Measurements from ENCODE around the gene SLC1A4. TPM values are rescaled to one million over a fixed set of nuclear protein-coding genes. Genes with fewer than 3 reads are reported as not detected.

SLC1A4 gene
- total and polyA plus RNA-seq, 3 experiments from 2014 or later: 1.9 to 21.3 (median 21.2) TPM

DNA sequence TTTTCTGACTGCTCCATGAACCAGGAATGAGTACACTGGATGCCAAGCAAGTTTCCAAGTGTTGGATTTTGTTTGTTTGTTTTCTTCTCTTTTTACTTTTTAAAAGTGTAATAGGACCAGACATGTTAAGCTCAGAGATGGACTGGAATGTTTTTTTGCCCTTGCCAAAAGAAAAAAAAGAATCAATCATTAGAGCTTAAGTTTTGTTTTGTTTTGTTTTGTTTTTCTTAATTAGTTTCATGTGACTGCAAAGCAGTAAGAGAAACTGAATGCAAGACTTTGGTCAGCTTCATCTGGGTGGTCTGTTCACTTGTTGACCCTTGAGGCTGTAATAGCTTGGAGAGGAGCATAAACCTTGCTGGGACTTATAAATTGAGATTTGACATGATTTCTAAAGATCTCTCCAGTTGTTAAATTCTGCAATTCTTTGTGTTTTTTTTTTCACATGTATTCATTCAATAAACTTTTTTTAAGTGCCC lies 42.4 kb upstream of the SLC1A4 start:
- H3K27me3 Mint-ChIP-seq: peaks cover 0 to 4% of the 10 kb centered on the region in 2 donors
- Histone ChIP-seq H3K4me3 (ENCODE audit: low read length) (peak overlapping the region; percentile 43), H3K4me1 (ENCODE audit: insufficient read depth, low read length) (peaks cover 23% of the 10 kb centered on the region), H3K9me3 (ENCODE audit: low read length) (no peaks in the 10 kb centered on the region), H3K27me3 (ENCODE audit: insufficient read depth, low read length, poor library complexity, severe bottlenecking) (no peaks in the 10 kb centered on the region), H3K36me3 (ENCODE audit: insufficient read depth, low read length) (no peaks in the 10 kb centered on the region), H3K27ac (ENCODE audit: low read depth, low read length) (no peak overlapping the region)
- DNase-seq: no peak
- CTCF ChIA-PET: interaction anchor here (1.1 to 1.2 kb wide), 2 partner anchors 29 to 41 kb away, joined by 3 read pairs; no protein-coding TSS in a partner anchor
- H3K36me3 Mint-ChIP-seq: no peaks in the 10 kb centered on the region
- POLR2A ChIA-PET: interaction anchor here (1.0 kb wide), 1 partner anchor 29 kb away, joined by 3 read pairs; no protein-coding TSS in a partner anchor
- H3K27ac Mint-ChIP-seq: peak overlapping the region; percentile 32 to 96 (median 89)
- peaks cover 29 to 35% (median 33%) of the 10 kb centered on the region in 3 donors for H3K4me1 Mint-ChIP-seq
- no peaks in the 10 kb centered on the region for H3K9me3 Mint-ChIP-seq
- peak overlapping the region; percentile 23 to 91 (median 80) for H3K4me3 Mint-ChIP-seq

DNA sequence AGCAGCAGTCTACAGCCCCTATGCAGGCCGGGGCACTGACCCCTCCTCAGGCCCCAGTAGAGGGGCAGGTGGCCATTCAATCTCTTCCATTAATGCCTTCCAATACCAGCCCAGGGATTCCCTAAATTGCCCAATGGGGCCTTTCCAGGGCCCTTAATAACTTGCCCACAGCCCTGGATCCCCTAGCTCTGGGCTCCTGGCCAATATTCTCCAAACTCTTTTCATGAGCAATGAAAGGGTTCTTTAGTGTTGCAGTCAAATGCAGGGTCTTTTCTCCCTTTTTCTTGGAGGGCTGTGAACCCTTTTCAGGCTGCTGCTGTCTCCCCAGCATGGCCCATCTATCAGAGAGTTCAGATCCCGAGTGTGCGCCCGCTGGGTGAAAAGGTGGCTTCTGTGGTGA lies 41.3 kb upstream of the SLC1A4 start:
- Mint-ChIP-seq H3K36me3 (no peaks in the 10 kb centered on the region), H3K9me3 (no peaks in the 10 kb centered on the region), H3K4me1 (peaks cover 29 to 35% (median 33%) of the 10 kb centered on the region in 3 donors), H3K27ac (peak overlapping the region in 2 of 8 donors; percentile 18 to 65), H3K27me3 (no peaks in the 10 kb centered on the region), H3K4me3 (peak overlapping the region in 2 of 7 donors; percentile 8 to 70)
- DNase-seq: no peak
- ChIA-PET CTCF (interaction anchor here (1.2 kb wide), 1 partner anchor 30 kb away, joined by 3 read pairs; no protein-coding TSS in a partner anchor), POLR2A (no interaction called here)
- Histone ChIP-seq H3K4me1 (ENCODE audit: insufficient read depth, low read length) (peaks cover 23% of the 10 kb centered on the region), H3K9me3 (ENCODE audit: low read length) (no peaks in the 10 kb centered on the region), H3K27me3 (ENCODE audit: insufficient read depth, low read length, poor library complexity, severe bottlenecking) (no peaks in the 10 kb centered on the region), H3K36me3 (ENCODE audit: insufficient read depth, low read length) (no peaks in the 10 kb centered on the region), H3K4me3 (ENCODE audit: low read length) (no peak overlapping the region), H3K27ac (ENCODE audit: low read depth, low read length) (no peak overlapping the region)

GRCh38 chr2:64950226-64951160 lies 38.7 kb upstream of the SLC1A4 start:
- Histone ChIP-seq H3K36me3 (ENCODE audit: insufficient read depth, low read length) (no peaks in the 10 kb centered on the region), H3K4me3 (ENCODE audit: low read length) (no peak overlapping the region), H3K4me1 (ENCODE audit: insufficient read depth, low read length) (peaks cover 20% of the 10 kb centered on the region), H3K27ac (ENCODE audit: low read depth, low read length) (no peak overlapping the region), H3K27me3 (ENCODE audit: insufficient read depth, low read length, poor library complexity, severe bottlenecking) (no peaks in the 10 kb centered on the region), H3K9me3 (ENCODE audit: low read length) (no peaks in the 10 kb centered on the region)
- Mint-ChIP-seq H3K4me1 (peaks cover 24 to 27% (median 25%) of the 10 kb centered on the region in 3 donors), H3K27me3 (no peaks in the 10 kb centered on the region), H3K4me3 (no peak overlapping the region), H3K36me3 (peaks cover 0 to 1% (median 0%) of the 10 kb centered on the region in 3 donors), H3K27ac (no peak overlapping the region), H3K9me3 (no peaks in the 10 kb centered on the region)
- POLR2A ChIA-PET: no interaction called here
- CTCF ChIA-PET: no interaction called here
- DNase-seq: no peak

- no peak overlapping the region for H3K27ac ChIP-seq (ENCODE audit: low read depth, low read length)
- Mint-ChIP-seq H3K4me1 (peaks cover 15 to 18% (median 16%) of the 10 kb centered on the region in 3 donors), H3K27me3 (no peaks in the 10 kb centered on the region), H3K9me3 (peaks cover 0 to 1% (median 0%) of the 10 kb centered on the region in 5 donors), H3K4me3 (no peak overlapping the region), H3K27ac (no peak overlapping the region), H3K36me3 (peaks cover 0 to 3% (median 0%) of the 10 kb centered on the region in 3 donors)
- POLR2A ChIA-PET: no interaction called here
- no peaks in the 10 kb centered on the region for H3K27me3 ChIP-seq (ENCODE audit: insufficient read depth, low read length, poor library complexity, severe bottlenecking)
- H3K4me3 ChIP-seq (ENCODE audit: low read length): no peak overlapping the region
- H3K9me3 ChIP-seq (ENCODE audit: low read length): no peaks in the 10 kb centered on the region
- H3K36me3 ChIP-seq (ENCODE audit: insufficient read depth, low read length): no peaks in the 10 kb centered on the region
- no peak for DNase-seq
- H3K4me1 ChIP-seq (ENCODE audit: insufficient read depth, low read length): peaks cover 11% of the 10 kb centered on the region
- CTCF ChIA-PET: no interaction called here
Measured at GRCh38 chr2:64951306-64951953, 37.8 kb upstream of the SLC1A4 start.

- Histone ChIP-seq H3K27ac (ENCODE audit: low read depth, low read length) (no peak overlapping the region), H3K36me3 (ENCODE audit: insufficient read depth, low read length) (no peaks in the 10 kb centered on the region), H3K27me3 (ENCODE audit: insufficient read depth, low read length, poor library complexity, severe bottlenecking) (no peaks in the 10 kb centered on the region), H3K4me1 (ENCODE audit: insufficient read depth, low read length) (peaks cover 4% of the 10 kb centered on the region), H3K4me3 (ENCODE audit: low read length) (no peak overlapping the region), H3K9me3 (ENCODE audit: low read length) (no peaks in the 10 kb centered on the region)
- peaks cover 0 to 1% (median 0%) of the 10 kb centered on the region in 5 donors for H3K9me3 Mint-ChIP-seq
- H3K4me1 Mint-ChIP-seq: peaks cover 8 to 11% (median 9%) of the 10 kb centered on the region in 3 donors
- ChIA-PET POLR2A (no interaction called here), CTCF (no interaction called here)
- no peak for DNase-seq
- H3K27me3 Mint-ChIP-seq: no peaks in the 10 kb centered on the region
- H3K27ac Mint-ChIP-seq: no peak overlapping the region
- H3K4me3 Mint-ChIP-seq: no peak overlapping the region
- peaks cover 0 to 3% (median 0%) of the 10 kb centered on the region in 3 donors for H3K36me3 Mint-ChIP-seq
Measured at GRCh38 chr2:64952096-64952495, 37.1 kb upstream of the SLC1A4 start.

DNA sequence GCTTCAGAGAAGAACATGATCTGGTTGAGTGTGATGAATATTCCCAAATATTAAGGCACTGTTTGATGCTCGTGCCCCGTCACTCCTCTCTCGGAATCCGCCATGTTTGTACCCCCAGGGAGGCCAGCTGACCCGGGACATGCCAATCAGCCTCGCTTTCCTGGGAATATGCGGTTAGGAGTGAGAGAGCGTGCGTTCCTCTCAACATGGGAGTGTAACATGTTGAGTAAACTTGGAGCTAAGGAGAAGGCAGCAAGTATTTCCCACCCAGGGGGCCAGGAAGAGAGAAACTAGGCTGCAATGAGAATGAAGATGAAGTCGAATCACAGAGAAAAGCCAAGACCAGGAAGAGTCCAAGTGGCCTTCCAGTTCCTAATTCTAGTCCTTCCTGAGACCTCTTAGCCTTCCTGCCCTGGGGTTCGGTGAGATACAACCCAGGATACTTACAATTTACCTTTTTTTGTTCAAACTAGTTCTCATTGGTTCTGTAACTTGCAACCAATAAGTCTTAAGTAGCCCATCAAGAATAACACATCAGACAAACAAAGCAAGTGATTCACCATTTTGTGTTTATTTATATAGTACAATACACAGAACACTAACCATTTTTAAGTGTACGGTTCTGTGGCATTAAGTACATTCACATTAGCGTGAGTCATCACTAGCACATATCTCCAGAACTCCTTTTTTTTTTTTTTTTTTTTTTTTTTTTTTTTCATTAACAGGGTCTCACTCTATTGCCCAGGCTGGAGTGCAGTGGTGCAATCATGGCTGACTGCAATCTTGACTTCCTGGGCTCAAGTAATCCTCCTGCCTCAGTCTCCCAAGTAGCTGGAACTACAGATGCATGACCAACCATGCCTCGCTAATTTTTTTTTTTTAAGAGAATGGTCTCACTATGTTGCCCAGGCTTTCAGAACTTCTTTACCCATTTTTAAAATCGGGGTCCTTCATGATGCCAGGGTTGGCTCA lies 36.4 kb upstream of the SLC1A4 start:
- no peak overlapping the region for H3K4me3 ChIP-seq (ENCODE audit: low read length)
- H3K36me3 ChIP-seq (ENCODE audit: insufficient read depth, low read length): no peaks in the 10 kb centered on the region
- H3K9me3 Mint-ChIP-seq: peaks cover 0 to 1% (median 0%) of the 10 kb centered on the region in 5 donors
- H3K27ac Mint-ChIP-seq: no peak overlapping the region
- no peak for DNase-seq
- H3K36me3 Mint-ChIP-seq: peaks cover 0 to 3% (median 0%) of the 10 kb centered on the region in 3 donors
- ChIA-PET CTCF (interaction anchor here (1.2 kb wide), 1 partner anchor 35 kb away, joined by 3 read pairs; no protein-coding TSS in a partner anchor), POLR2A (interaction anchor here (0.8 kb wide), 1 partner anchor 103 kb away, joined by 3 read pairs; no protein-coding TSS in a partner anchor)
- H3K27me3 Mint-ChIP-seq: no peaks in the 10 kb centered on the region
- H3K4me3 Mint-ChIP-seq: no peak overlapping the region
- no peak overlapping the region for H3K27ac ChIP-seq (ENCODE audit: low read depth, low read length)
- peaks cover 1 to 5% (median 2%) of the 10 kb centered on the region in 3 donors for H3K4me1 Mint-ChIP-seq
- no peaks in the 10 kb centered on the region for H3K27me3 ChIP-seq (ENCODE audit: insufficient read depth, low read length, poor library complexity, severe bottlenecking)
- no peaks in the 10 kb centered on the region for H3K4me1 ChIP-seq (ENCODE audit: insufficient read depth, low read length)
- no peaks in the 10 kb centered on the region for H3K9me3 ChIP-seq (ENCODE audit: low read length)

GRCh38 chr2:64955467-64955866 lies 33.7 kb upstream of the SLC1A4 start:
- Mint-ChIP-seq H3K27me3 (no peaks in the 10 kb centered on the region), H3K4me3 (no peak overlapping the region)
- CTCF ChIA-PET: no interaction called here

More at GRCh38 chr2:64955467-64955866, 33.7 kb upstream of the SLC1A4 start:
- Histone ChIP-seq H3K27me3 (ENCODE audit: insufficient read depth, low read length, poor library complexity, severe bottlenecking) (no peaks in the 10 kb centered on the region), H3K36me3 (ENCODE audit: insufficient read depth, low read length) (no peaks in the 10 kb centered on the region), H3K27ac (ENCODE audit: low read depth, low read length) (no peak overlapping the region), H3K9me3 (ENCODE audit: low read length) (no peaks in the 10 kb centered on the region), H3K4me1 (ENCODE audit: insufficient read depth, low read length) (no peaks in the 10 kb centered on the region), H3K4me3 (ENCODE audit: low read length) (no peak overlapping the region)
- no peaks in the 10 kb centered on the region for H3K4me1 Mint-ChIP-seq
- POLR2A ChIA-PET: no interaction called here
- peaks cover 0 to 1% (median 0%) of the 10 kb centered on the region in 5 donors for H3K9me3 Mint-ChIP-seq
- no peak for DNase-seq
- no peak overlapping the region for H3K27ac Mint-ChIP-seq
- peaks cover 0 to 3% (median 0%) of the 10 kb centered on the region in 3 donors for H3K36me3 Mint-ChIP-seq
